Measurements from ENCODE around the gene KIF1B.

KIF1B gene

GRCh38 chr1:10173582-10173981 is 36.8 kb upstream of the KIF1B start:
- no peak for DNase-seq (ENCODE audit: insufficient read length, low spot score)
- no peak for FAIRE-seq
- no peak for TF ChIP-seq POU2F2 (IDR thresholded peaks at IDR 0.05; ENCODE audit: low read depth, low read length)
- TF ChIP-seq POLR2A (IDR thresholded peaks at IDR 0.05; ENCODE audit: low read depth, low read length): no peak
- TF ChIP-seq TAF1 (IDR thresholded peaks at IDR 0.05; ENCODE audit: low read depth, low read length): no peak
- no peak for TF ChIP-seq POLR2AphosphoS5 (IDR thresholded peaks at IDR 0.05; ENCODE audit: low read depth, low read length)
- no peak for TF ChIP-seq PAX5 (IDR thresholded peaks at IDR 0.05; ENCODE audit: insufficient read depth, low read length, severe bottlenecking)
- no peak for TF ChIP-seq SPI1 (IDR thresholded peaks at IDR 0.05; ENCODE audit: low read depth, low read length)

- no peak for FAIRE-seq
- TF ChIP-seq POU2F2 (IDR thresholded peaks at IDR 0.05; ENCODE audit: low read depth, low read length) (no peak), TAF1 (IDR thresholded peaks at IDR 0.05; ENCODE audit: low read depth, low read length) (no peak), PAX5 (IDR thresholded peaks at IDR 0.05; ENCODE audit: insufficient read depth, low read length, severe bottlenecking) (no peak)
- no peak for DNase-seq (ENCODE audit: insufficient read length, low spot score)
These were observed 32.5 kb upstream of the KIF1B start for GRCh38 chr1:10177876-10178275.

- no peak for FAIRE-seq
- no peak for TF ChIP-seq TAF1 (IDR thresholded peaks at IDR 0.05; ENCODE audit: low read depth, low read length)
- no peak for TF ChIP-seq POU2F2 (IDR thresholded peaks at IDR 0.05; ENCODE audit: low read depth, low read length)
- no peak for TF ChIP-seq SPI1 (IDR thresholded peaks at IDR 0.05; ENCODE audit: low read depth, low read length)
- no peak for TF ChIP-seq POLR2AphosphoS5 (IDR thresholded peaks at IDR 0.05; ENCODE audit: low read depth, low read length)
- TF ChIP-seq PAX5 (IDR thresholded peaks at IDR 0.05; ENCODE audit: insufficient read depth, low read length, severe bottlenecking): no peak
- TF ChIP-seq POLR2A (IDR thresholded peaks at IDR 0.05; ENCODE audit: low read depth, low read length): no peak
- DNase-seq (ENCODE audit: insufficient read length, low spot score): no peak
These were observed 31.6 kb upstream of the KIF1B start for GRCh38 chr1:10178597-10179405.

GRCh38 chr1:10179406-10180091 is 30.8 kb upstream of the KIF1B start:
- no peak for FAIRE-seq
- no peak for TF ChIP-seq POLR2A (IDR thresholded peaks at IDR 0.05; ENCODE audit: low read depth, low read length)
- no peak for TF ChIP-seq POLR2AphosphoS5 (IDR thresholded peaks at IDR 0.05; ENCODE audit: low read depth, low read length)
- TF ChIP-seq SPI1 (IDR thresholded peaks at IDR 0.05; ENCODE audit: low read depth, low read length): no peak
- TF ChIP-seq TAF1 (IDR thresholded peaks at IDR 0.05; ENCODE audit: low read depth, low read length): no peak
- no peak for TF ChIP-seq POU2F2 (IDR thresholded peaks at IDR 0.05; ENCODE audit: low read depth, low read length)
- no peak for TF ChIP-seq PAX5 (IDR thresholded peaks at IDR 0.05; ENCODE audit: insufficient read depth, low read length, severe bottlenecking)
- DNase-seq (ENCODE audit: insufficient read length, low spot score): no peak

GRCh38 chr1:10181154-10181553 is 29.2 kb upstream of the KIF1B start:
- DNase-seq (ENCODE audit: insufficient read length, low spot score) (no peak), FAIRE-seq (no peak)
- no peak for TF ChIP-seq SPI1 (IDR thresholded peaks at IDR 0.05; ENCODE audit: low read depth, low read length)
- no peak for TF ChIP-seq POLR2A (IDR thresholded peaks at IDR 0.05; ENCODE audit: low read depth, low read length)
- no peak for TF ChIP-seq PAX5 (IDR thresholded peaks at IDR 0.05; ENCODE audit: insufficient read depth, low read length, severe bottlenecking)
- no peak for TF ChIP-seq POLR2AphosphoS5 (IDR thresholded peaks at IDR 0.05; ENCODE audit: low read depth, low read length)
- TF ChIP-seq POU2F2 (IDR thresholded peaks at IDR 0.05; ENCODE audit: low read depth, low read length): no peak
- no peak for TF ChIP-seq TAF1 (IDR thresholded peaks at IDR 0.05; ENCODE audit: low read depth, low read length)

- DNase-seq (ENCODE audit: insufficient read length, low spot score) (no peak), FAIRE-seq (no peak)
- no peak for TF ChIP-seq PAX5 (IDR thresholded peaks at IDR 0.05; ENCODE audit: insufficient read depth, low read length, severe bottlenecking)
- no peak for TF ChIP-seq POU2F2 (IDR thresholded peaks at IDR 0.05; ENCODE audit: low read depth, low read length)
- no peak for TF ChIP-seq POLR2A (IDR thresholded peaks at IDR 0.05; ENCODE audit: low read depth, low read length)
- no peak for TF ChIP-seq SPI1 (IDR thresholded peaks at IDR 0.05; ENCODE audit: low read depth, low read length)
- no peak for TF ChIP-seq POLR2AphosphoS5 (IDR thresholded peaks at IDR 0.05; ENCODE audit: low read depth, low read length)
- TF ChIP-seq TAF1 (IDR thresholded peaks at IDR 0.05; ENCODE audit: low read depth, low read length): no peak
These were observed 24.6 kb upstream of the KIF1B start for GRCh38 chr1:10185759-10186158.

- DNase-seq (ENCODE audit: insufficient read length, low spot score) (no peak), FAIRE-seq (no peak)
- no peak for TF ChIP-seq TAF1 (IDR thresholded peaks at IDR 0.05; ENCODE audit: low read depth, low read length)
- no peak for TF ChIP-seq POLR2AphosphoS5 (IDR thresholded peaks at IDR 0.05; ENCODE audit: low read depth, low read length)
- no peak for TF ChIP-seq PAX5 (IDR thresholded peaks at IDR 0.05; ENCODE audit: insufficient read depth, low read length, severe bottlenecking)
- no peak for TF ChIP-seq SPI1 (IDR thresholded peaks at IDR 0.05; ENCODE audit: low read depth, low read length)
- TF ChIP-seq POU2F2 (IDR thresholded peaks at IDR 0.05; ENCODE audit: low read depth, low read length): no peak
- TF ChIP-seq POLR2A (IDR thresholded peaks at IDR 0.05; ENCODE audit: low read depth, low read length): no peak
These were observed 23.9 kb upstream of the KIF1B start for GRCh38 chr1:10186331-10187025.

- TF ChIP-seq TAF1 (IDR thresholded peaks at IDR 0.05; ENCODE audit: low read depth, low read length): no peak
- no peak for TF ChIP-seq POU2F2 (IDR thresholded peaks at IDR 0.05; ENCODE audit: low read depth, low read length)
- TF ChIP-seq POLR2AphosphoS5 (IDR thresholded peaks at IDR 0.05; ENCODE audit: low read depth, low read length): no peak
- no peak for TF ChIP-seq POLR2A (IDR thresholded peaks at IDR 0.05; ENCODE audit: low read depth, low read length)
- no peak for TF ChIP-seq SPI1 (IDR thresholded peaks at IDR 0.05; ENCODE audit: low read depth, low read length)
- TF ChIP-seq PAX5 (IDR thresholded peaks at IDR 0.05; ENCODE audit: insufficient read depth, low read length, severe bottlenecking): no peak
- no peak for DNase-seq (ENCODE audit: insufficient read length, low spot score)
- no peak for FAIRE-seq
These were observed 23.4 kb upstream of the KIF1B start for GRCh38 chr1:10187026-10187334.

- FAIRE-seq: no peak
- TF ChIP-seq POU2F2 (IDR thresholded peaks at IDR 0.05; ENCODE audit: low read depth, low read length): no peak
- TF ChIP-seq POLR2A (IDR thresholded peaks at IDR 0.05; ENCODE audit: low read depth, low read length): no peak
- TF ChIP-seq PAX5 (IDR thresholded peaks at IDR 0.05; ENCODE audit: insufficient read depth, low read length, severe bottlenecking): no peak
- TF ChIP-seq TAF1 (IDR thresholded peaks at IDR 0.05; ENCODE audit: low read depth, low read length): no peak
- no peak for TF ChIP-seq POLR2AphosphoS5 (IDR thresholded peaks at IDR 0.05; ENCODE audit: low read depth, low read length)
- TF ChIP-seq SPI1 (IDR thresholded peaks at IDR 0.05; ENCODE audit: low read depth, low read length): no peak
- no peak for DNase-seq (ENCODE audit: insufficient read length, low spot score)
These were observed 22.2 kb upstream of the KIF1B start for GRCh38 chr1:10188133-10188650.
